ENCODE results near the gene AGXT.

Gene AGXT

DNA sequence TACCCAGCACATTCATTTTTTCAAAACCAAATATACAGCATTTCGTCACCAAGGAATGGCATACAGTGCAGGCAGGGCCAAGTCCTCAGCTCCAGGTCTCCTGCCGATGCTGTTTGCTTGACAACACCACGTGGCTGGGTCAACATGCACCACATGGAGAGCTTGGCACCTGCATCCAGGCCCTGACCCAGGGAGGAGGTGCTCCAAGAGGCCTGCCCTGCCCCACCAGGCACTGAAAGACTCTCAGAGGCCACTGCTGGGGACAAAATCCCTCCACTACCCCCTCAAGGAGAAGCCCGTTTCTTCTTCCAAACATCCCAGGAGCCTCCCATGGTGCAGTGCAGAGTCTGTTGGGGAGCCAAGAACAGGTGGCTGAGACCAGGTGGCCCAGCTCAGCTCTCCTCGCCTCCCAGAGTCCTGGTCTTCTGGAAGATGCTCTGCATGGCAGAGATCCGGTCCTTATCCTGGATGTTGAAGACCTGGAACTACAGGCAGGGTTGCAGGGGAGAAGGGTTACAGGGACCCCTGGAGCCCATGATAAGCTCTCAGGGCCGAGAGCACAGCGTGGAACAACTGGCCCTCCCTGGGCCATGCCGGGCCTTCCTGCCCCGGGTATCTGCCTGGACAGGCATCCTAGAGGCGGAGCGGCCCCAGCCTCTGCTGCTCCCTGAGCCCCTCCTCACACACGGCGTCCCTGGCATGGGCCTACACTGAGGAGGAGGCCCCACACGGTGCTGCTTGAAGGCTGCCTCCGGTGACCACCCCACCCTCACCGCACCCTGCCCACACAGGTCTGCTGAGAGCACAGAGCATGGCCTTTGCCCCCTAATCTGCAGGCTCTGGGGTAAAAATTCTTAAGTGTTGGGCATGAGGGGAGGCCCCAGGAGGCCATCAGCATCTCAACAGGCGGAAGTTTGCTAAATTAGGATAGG lies 18.3 kb downstream of the AGXT start:
- no peak for DNase-seq (ENCODE audit: low read depth)

DNA sequence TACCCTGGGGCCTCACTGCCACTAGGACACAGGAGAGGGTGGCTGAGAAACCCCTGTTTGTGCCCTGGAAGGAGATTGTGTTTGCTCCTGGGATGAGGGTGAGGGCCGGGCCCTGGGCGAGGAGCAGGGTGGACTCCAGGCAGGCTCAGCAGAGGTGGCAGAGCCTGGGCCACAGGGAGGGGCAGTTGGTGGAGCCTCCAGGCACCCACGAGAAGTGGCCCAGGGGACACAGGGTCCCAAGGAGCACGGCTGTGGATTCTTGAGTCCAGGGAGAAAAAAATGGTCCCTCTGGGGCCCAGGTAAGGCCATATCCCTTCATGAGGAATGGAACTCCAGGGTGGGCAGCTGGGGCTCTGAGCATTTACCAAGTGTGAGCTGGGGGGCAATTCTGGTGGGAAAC lies 19.0 kb downstream of the AGXT start:
- no peak for DNase-seq (ENCODE audit: low read depth)

DNA sequence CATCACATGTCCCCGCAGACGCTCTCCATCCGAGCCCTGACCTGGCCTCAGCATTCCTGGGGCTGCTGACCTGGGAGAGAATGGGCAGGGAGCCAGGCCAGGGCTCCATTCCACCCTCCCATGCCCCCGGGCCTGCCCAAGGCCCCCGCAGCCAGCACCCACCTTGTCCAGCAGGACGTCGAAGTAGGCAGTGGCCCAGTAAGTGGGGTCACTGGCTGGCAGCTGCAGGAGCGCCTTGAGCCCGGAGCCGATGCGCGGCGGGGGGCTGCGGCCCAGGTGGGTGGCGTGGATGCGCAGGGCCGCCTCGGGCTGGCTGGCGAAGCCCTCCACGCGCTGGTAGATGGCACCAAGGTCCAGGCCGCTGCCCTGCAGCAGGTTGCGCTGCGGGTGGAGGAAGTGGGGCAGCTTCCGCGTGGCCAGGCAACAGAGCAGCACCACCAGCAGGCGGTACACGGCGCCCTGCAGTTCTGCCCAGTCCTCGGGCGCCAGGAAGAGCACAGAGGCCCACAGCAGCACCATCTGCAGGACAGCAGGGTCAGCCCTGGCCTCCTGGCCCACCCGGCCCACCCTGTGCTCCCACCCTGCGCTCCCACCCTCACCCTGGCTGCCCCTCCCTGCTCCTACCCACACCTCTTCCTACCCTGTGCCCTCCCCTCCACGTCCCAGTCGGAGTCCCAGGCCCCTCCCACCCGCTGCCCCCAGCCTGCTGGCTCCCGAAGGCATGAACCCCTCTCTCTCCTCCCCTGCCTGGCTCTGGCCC lies 19.7 kb downstream of the AGXT start:
- DNase-seq (ENCODE audit: low read depth) = no peak

DNA sequence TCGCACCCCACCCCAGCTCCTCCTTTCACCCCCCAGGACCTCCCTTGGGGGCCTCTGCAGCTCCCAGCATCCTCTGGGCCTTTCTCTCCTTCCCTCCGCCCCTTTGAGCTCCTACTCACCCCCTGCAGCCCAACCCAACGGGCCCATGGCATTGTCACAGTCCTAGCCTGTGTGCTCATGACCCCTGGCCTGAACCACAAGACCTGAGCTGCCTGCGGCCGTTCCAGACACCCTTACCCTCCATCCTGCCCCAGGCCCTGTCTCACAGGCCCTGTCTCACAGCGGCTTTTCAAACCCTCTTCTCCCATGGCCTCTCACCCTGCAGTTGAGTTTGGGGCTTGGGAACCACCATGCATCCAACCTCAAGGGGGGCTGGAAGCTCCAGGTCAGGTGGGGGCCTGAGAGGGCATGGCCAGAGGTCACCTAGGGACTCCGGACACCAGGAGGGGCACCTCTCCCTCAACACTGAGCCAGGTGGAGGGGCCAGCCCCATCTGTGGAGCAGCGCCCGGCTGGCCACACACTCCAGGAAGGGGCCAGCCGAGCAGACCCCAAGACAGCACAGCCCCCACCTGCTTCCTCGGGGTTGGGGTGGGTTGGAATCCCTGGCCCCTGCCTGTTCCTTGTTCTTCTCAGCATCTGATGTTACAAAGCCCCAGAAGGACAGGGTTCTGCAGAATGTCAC lies 20.4 kb downstream of the AGXT start:
- DNase-seq (ENCODE audit: low read depth) = no peak

DNA sequence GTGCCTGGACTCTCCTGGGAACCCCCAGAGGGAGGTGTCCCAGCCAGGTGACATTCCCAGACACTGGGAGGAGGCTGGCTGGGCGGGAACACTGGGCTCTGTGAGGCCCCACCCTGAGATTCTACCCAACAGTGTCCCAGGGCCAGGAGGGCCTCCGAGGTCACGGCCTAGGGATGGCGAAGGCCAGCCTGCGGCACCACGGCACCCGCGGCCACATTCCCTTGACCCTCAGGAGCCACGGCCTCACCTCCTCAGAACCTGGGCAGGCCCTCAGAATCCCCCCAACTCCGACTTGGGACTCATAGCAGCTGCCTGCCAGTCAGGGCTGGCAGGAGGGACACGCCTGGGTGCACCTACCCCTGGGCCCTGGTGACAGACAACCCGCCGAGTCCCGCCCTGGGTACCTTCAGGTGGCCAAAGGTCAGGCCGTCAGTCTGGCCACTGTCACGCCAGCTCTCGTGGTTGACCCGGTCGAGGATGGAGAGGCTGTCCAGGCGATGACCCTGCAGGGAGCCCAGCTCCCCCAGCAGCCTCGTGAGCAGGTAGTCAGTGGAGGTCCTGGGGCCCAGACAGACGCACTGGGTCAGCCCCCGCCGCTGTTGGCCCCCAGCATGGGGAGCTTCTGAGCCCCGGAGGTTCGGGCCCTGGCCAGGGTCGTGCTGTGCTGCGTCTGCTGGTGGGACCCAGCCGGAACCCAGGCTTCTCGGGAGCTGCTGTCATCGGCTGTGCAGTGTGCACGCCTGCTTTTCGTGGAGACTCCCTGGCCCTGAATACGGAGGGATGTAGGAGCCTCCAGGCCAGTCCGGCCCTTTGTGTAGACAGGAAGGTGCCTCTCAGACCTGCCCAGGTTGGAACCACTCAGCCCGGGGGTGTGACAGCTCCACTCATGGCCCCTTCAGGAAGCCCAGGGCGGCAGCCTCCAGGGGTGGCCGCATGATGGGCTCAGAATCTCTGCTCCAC lies 21.3 kb downstream of the AGXT start:
- DNase-seq (ENCODE audit: low read depth) = no peak

DNA sequence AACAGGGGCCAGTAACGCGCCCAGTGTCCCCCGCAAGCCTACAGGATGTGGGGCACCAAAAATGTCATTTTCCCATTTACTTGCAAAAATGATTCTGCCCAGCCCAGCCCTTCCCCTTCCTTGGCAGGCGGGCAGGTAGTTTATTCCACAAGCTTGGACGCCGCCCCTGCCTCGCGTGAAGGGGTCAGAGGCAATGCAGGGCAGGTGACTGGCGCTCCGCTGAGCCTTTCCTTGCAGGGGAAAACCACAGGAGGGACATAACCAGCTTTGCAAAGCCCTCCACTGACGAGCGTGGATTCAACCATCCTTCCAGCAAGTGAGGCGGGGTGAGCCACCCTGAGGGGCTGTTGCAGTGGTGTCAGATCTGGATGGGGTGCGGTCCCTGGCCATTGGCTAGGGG lies 22.1 kb downstream of the AGXT start:
- DNase-seq (ENCODE audit: low read depth) = no peak

DNA sequence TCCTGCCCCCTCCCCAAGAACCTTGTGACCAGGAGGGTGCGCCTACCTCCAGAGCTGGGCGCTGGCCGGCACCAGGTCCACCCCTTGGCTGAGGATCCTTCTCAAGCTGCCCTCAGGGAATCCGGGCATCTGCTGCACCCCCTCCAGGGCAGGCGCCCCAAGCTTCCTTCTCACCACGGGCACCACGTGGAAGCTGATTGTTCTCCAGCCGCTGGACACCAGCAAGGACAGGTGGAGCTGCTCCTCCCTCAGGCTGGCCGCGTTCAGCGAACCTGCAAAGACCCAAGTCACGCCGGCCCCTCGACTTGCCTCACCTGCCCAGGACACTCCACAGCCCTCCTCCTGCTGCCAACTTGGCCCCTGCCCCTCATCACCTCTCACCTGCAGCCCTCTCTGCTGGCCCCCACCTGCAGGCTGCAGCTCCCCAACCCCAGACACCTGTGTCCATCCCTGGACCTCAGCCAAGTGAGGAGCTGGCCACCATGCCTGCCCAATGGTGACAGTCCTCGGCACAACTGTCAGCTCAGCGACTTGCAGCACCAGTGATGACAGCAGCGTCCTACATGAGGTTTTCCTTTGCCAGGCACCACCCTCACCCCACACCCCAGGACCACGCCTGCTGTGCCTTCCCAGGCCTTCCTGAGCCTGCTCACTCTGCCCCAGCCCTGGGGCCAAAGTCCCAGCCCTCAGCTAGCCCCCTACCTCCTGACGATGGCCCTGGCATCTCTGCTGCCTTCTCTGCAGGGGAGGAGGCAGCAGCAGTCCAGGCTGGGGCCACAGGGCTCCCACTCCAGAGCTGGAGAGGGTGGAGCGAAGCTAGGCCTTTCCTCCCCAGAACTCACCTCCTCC lies 23.1 kb downstream of the AGXT start:
- DNase-seq (ENCODE audit: low read depth) = no peak

DNA sequence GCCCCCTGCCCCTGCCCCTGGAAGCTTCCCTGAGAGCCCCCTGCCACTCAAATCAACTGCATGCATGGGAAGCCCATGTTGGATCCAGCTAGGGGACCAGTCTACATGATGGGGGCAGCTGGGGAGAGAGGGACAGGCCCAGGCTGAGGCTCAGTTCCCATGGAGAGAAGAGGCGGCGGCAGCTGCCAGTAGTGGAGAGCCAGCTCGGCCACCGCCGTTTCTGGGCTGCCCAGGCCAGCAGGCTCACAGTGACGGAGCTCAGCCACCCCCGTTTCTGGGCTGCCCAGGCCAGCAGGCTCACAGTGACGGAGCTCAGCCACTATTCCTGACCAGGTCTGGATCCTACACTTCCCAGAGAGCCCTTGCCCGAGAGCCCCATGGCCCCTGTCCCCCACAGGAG lies 23.7 kb downstream of the AGXT start:
- DNase-seq (ENCODE audit: low read depth) = no peak

DNA sequence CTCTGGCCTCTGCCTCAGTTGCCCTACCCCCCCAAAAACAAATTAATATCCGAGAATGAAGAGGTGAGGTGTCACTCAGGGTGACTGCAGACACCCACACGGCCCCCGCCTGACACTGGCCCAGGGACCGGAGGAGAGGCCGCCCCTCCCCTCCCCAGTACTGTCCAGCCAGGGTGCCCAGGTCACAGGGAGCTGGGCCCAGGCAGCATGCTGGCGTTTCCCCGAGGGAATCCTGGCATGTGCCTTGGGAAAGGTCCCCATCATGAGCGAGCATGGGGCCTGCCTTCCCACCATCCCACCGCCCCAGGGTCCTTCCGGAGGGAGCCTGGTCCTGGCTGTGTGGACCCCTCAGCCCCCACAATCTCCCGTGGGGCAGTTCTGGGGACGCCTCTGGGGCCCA lies 24.3 kb downstream of the AGXT start:
- DNase-seq (ENCODE audit: low read depth) = no peak

DNA sequence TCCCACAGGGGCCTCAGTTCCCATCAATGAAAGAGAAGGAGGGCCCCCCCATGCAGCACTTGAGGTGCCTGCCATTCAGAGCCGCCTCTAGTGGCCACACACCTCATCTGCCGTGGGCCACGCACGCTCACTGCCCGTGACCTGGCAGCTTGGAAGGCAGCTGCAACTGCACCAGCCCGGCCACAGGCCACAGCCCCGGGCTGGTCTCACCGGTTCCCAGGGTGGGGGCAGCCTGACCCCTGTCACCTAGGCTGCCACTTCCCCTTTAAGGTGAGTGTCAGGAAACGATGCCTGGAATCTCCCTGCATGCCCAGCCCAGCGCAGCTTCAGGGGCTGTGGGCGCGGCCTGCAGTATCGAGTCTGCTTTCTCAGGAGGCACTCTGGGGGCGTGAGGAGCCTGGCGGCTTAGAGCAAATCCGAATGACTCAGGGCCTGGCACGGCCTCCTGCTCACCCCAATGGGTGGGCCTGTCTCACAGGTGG lies 24.8 kb downstream of the AGXT start:
- no peak for DNase-seq (ENCODE audit: low read depth)

DNA sequence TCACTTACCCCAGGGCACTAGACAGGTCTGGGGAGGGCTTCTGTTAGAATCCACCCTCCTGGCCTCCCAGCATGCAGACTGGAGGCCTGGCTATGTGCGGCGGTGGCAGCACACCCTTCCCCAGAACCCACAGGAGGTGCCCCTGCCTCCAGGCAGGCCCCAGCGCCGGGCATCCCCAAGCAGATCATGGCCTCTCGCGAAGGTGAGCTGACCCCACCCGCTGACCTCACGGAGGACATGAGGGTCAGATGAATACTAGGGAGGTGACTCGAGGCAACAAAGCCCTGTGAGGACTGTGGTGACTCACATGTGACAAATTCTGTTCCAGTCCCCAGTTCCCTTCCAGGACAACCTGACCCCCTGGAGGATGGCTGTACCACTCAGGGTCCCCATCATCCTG lies 25.4 kb downstream of the AGXT start:
- no peak for DNase-seq (ENCODE audit: low read depth)

DNA sequence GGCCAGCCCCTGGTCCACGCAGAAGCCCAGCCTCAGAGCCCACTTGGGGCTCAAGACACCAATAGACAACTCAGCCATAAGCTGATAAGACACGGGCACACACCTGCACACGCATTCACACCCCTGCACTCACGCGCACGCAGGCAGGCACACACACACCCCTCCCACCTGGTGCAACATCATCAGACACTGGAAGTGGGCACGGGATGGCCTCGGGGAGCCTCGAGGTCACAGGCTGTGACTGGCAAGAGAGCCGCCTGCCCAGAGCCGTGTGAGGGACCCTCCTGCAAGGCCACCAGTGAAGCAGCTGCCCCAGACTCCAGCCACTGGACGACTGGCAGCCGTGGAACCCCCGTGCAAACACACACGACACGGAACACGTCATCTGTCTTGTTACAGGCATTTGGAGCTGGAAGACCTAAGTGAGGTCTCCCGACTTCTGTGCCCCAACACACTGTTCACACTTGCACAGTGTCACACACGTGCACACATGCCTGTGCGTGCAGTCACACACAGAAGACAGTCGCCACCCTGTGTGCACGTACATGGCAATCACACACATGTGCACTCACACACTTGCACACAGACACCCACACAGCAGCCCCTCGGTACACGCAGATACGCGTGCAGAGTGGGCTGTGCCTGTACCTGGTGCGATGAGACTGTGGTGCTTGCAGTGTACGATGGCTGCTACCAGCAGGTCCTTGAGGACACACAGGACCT lies 26.4 kb downstream of the AGXT start:
- DNase-seq (ENCODE audit: low read depth) = no peak

DNA sequence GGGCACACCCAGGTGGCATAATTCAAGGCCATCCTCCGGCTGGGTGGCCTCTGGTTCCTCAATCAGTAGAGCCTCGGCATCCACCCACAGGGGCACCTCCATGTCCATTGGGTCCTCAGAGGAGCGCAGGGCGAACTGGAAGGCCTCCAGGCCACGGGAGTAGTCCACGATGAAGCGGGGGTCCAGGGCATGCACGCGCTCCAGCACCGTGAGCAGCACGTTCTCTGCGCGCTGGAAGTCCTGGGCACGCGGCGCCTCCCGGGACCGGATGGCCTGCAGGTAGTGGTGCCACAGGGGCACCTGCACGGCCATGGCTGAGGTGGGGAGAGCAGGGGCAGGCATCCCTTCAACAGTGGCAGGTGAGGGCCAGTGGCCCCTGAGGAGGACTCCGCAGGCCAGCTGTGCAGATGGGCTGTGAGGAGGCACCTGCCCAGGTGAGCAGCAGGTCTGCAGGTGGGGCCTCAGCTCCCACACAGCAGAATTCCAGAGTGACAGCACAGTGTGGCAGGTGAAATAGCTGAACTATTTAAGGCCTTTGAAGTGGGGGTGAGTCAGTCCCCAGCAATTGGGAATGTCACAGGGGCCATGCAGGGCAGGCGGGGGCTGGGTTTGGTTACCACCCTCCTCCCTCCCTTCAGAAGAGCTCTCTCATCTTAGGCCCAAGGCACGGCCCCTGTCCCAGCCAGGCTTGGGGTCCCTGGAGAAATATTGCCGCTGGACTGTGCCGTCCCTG lies 27.2 kb downstream of the AGXT start, which contains the start of gene MAB21L4:
Gene MAB21L4 (minus strand): TSS at position 501 of the 733 bp plus-strand sequence. CDS start 159 bp downstream, at position 342.
- DNase-seq (ENCODE audit: low read depth) = no peak

DNA sequence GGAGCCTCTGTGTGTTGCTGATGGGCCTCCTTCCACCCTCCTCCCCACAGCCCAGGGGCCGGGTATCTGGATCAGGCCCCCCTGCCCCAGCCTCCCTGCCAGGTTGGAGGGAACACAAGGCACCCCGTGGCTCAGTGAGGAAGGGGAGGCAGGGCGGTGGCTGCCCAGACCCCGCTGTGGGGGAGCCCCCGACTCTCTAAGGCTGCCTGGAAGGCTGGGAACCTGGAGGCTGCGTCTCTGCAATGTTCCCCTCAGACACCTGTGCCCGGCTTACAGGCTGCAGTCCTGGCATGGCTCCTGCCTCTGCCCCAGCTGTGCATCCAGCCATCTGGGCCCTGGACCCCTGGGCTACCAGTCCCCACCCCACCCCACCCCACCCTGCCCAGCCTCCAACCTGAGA lies 27.8 kb downstream of the AGXT start:
- DNase-seq (ENCODE audit: low read depth) = no peak

DNA sequence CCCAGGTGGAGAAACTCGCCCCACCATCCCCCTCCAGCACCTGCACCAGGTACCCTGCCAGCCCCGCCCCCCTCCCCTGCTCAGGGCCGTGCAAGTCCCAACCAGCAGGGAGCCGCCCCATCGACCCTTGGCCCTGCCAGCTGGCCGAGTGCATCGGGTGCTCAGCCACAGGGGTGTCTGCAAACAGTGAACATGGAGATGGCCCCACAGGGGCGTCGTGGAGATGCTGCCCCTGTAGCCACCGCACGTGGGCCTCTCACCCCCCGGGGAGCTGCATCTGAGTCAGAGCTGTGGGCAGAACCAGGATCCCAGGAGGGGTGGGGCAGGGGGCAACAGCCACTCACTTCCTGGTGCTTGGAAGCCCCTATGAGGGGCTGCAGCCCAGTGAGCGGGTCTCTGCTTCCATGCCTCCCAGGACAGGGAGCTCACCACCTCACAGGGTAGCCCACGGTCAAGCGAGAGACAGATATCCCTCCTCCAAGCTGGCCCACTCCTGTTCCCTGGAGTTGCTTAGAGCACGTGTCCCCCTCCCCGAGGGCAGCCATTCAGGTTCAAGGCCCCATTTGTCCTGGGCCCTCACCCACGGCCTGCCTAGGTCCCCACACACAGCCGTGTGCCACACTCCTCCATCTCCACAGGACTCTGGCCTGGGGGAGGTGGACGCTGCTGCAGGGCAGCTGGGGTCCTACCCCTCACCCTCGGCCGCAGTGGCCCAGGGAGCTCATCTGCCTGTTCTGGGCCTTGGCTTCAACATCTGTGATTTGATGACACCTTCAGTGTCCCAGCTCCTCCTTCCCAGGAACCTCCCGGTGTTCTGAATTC lies 28.5 kb downstream of the AGXT start:
- DNase-seq (ENCODE audit: low read depth) = no peak

DNA sequence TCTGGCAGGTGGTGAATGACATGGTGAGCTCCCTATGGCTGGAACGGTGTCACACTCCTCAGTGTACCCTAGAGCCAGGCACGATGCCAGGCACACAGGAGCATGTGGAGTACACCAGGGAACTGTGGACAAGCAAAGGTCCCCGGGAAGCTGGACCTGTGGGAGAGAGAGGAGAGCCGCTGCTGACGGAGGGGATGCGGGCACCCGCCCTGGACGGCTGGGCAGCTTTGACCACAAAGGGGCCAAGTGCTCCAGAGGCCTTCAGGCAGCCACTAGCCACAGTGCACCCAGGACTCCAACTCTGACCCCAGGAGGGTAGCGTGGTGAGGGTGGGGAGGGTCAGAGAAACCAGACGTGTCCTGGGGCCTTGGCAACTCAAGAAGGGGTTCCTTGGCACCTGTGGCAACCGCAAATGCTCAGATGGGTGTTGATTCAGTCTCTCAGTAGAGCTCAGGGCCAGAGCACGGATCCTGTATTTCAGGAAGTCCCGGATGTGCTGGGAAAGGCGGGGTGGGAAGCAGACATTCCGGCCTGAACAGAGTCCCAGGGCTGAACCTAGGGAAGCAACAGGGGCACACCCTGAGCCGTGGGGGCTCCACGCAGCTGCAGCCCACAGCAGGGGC lies 29.6 kb downstream of the AGXT start:
- no peak for DNase-seq (ENCODE audit: low read depth)

DNA sequence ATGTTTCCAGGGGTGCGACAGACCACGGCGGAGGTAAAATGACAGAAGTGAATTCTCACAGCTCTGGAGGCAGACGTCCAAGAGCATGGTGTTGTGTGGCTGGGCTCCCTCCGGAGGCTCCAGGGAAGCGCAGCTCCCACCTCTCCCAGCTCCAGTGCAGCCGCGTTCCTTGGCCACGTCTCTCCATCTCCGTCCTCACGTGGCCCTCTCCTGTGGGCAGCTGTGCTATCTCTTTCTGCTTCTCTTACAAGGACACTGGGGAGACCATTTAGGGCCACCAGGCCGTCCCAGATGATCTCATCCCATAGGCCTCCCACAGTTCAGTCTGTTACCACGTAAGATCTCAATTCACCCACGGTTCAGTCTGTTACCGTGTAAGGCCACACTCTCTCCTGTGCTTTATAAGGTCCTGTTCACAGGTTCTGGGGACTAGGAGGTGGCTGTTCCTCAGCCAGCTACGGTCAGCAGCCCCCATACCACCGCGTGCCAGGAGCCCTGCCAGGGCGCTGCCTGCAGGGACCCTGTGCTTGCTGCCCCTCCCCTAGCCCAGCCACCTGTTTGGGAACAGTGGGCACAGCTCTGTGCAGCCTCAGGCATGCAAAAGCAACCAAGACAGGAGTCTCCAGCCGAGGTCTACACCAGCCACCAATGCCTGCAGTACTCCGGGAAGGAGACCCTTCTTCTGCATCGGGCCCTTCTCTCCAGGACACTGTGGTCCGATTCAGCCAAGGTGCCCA lies 30.3 kb downstream of the AGXT start:
- DNase-seq (ENCODE audit: low read depth) = no peak
